H9 (cell line): ENCODE data around the gene SCN5A. TPM values are rescaled to one million over a fixed set of nuclear protein-coding genes. Genes with fewer than 3 reads are reported as not detected.

Source experiments
- DNase-seq: peaks from one replicate; pipeline ENCODE4 v3.0.0-alpha.2; 2017
- H2AFZ ChIP-seq: one replicate; pipeline ENCODE4 v1.6.1; 2013; ENCODE audit warnings: mild to moderate bottlenecking, low read length, control low read depth, moderate library complexity
- H2AK5ac ChIP-seq: 2 replicates; pipeline ENCODE4 v1.6.1; 2013; ENCODE audit warnings: low read length, control low read depth, mixed read lengths; ENCODE audit not compliant: insufficient read length
- H2BK120ac ChIP-seq: one replicate; pipeline ENCODE4 v1.6.1; 2013; ENCODE audit warnings: low read depth, mild to moderate bottlenecking, low read length, control low read depth, inconsistent platforms; ENCODE audit not compliant: poor library complexity, severe bottlenecking
- H2BK12ac ChIP-seq: 2 replicates; pipeline ENCODE4 v1.6.1; 2013; ENCODE audit warnings: low read length, control low read depth, mixed read lengths, low read depth; ENCODE audit not compliant: insufficient read length
- H2BK15ac ChIP-seq: 2 replicates; pipeline ENCODE4 v1.6.1; 2013; ENCODE audit warnings: low read depth, low read length, control low read depth
- H2BK20ac ChIP-seq: one replicate; pipeline ENCODE4 v1.6.1; 2013; ENCODE audit warnings: low read depth, mild to moderate bottlenecking, low read length, control low read depth, inconsistent platforms; ENCODE audit not compliant: poor library complexity, severe bottlenecking
- H2BK5ac ChIP-seq: 2 replicates; pipeline ENCODE4 v1.6.1; 2013; ENCODE audit warnings: low read length, control low read depth, mixed read lengths; ENCODE audit not compliant: insufficient read length
- H3K14ac ChIP-seq: 2 replicates; pipeline ENCODE4 v1.6.1; 2013; ENCODE audit warnings: low read length, control low read depth; ENCODE audit not compliant: insufficient read depth
- H3K18ac ChIP-seq: 2 replicates; pipeline ENCODE4 v1.6.1; 2013; ENCODE audit warnings: low read depth, mild to moderate bottlenecking, mixed read lengths, low read length, control low read depth; ENCODE audit not compliant: insufficient read length
- H3K23ac ChIP-seq: 2 replicates; pipeline ENCODE4 v1.6.1; 2013; ENCODE audit warnings: low read length, control low read depth, mixed read lengths, low read depth; ENCODE audit not compliant: insufficient read length
- H3K23me2 ChIP-seq: 2 replicates; pipeline ENCODE4 v1.6.1; 2013; ENCODE audit warnings: low read depth, mild to moderate bottlenecking, mixed read lengths, low read length, control low read depth; ENCODE audit not compliant: insufficient read length, poor library complexity, severe bottlenecking
- H3K27ac ChIP-seq: 2 replicates; pipeline ENCODE4 v1.5.1; 2013; ENCODE audit warnings: low read length, control low read depth, mixed read lengths, low read depth; ENCODE audit not compliant: insufficient read length
- H3K27me3 ChIP-seq: 2 replicates; pipeline ENCODE4 v1.6.1; 2013; ENCODE audit warnings: low read length, control low read depth, inconsistent platforms; ENCODE audit not compliant: insufficient read depth
- H3K4ac ChIP-seq: 2 replicates; pipeline ENCODE4 v1.6.1; 2013; ENCODE audit warnings: low read depth, mild to moderate bottlenecking, control low read depth, inconsistent platforms, low read length, moderate library complexity
- H3K4me1 ChIP-seq: 2 replicates; pipeline ENCODE4 v1.6.1; 2013; ENCODE audit warnings: low read length, control low read depth, inconsistent platforms; ENCODE audit not compliant: insufficient read depth
- H3K4me2 ChIP-seq: 2 replicates; pipeline ENCODE4 v1.6.1; 2013; ENCODE audit warnings: low read length, control low read depth, mixed read lengths; ENCODE audit not compliant: insufficient read length, insufficient read depth
- H3K56ac ChIP-seq: 2 replicates; pipeline ENCODE4 v1.6.1; 2013; ENCODE audit warnings: low read depth, mild to moderate bottlenecking, mixed read lengths, low read length, control low read depth; ENCODE audit not compliant: insufficient read length
- H3K79me1 ChIP-seq: 2 replicates; pipeline ENCODE4 v1.6.1; 2013; ENCODE audit warnings: low read depth, mild to moderate bottlenecking, moderate library complexity, low read length, control low read depth, inconsistent platforms; ENCODE audit not compliant: insufficient read depth, poor library complexity, severe bottlenecking
- H3K79me2 ChIP-seq: 2 replicates; pipeline ENCODE4 v1.6.1; 2013; ENCODE audit warnings: low read length, control low read depth, inconsistent platforms; ENCODE audit not compliant: insufficient read depth
- H3K9ac ChIP-seq: 2 replicates; pipeline ENCODE4 v1.6.1; 2013; ENCODE audit warnings: low read length, control low read depth, mixed read lengths; ENCODE audit not compliant: insufficient read length; ENCODE audit errors: extremely low read depth
- H3K9me3 ChIP-seq: one replicate; pipeline ENCODE4 v1.6.1; 2013; ENCODE audit warnings: low read depth, low read length, inconsistent platforms; ENCODE audit not compliant: control insufficient read depth
- H3T11ph ChIP-seq: one replicate; pipeline ENCODE4 v1.6.1; 2013; ENCODE audit warnings: mild to moderate bottlenecking, low read length, control low read depth, inconsistent platforms
- H4K20me1 ChIP-seq: one replicate; pipeline ENCODE4 v1.6.1; 2013; ENCODE audit not compliant: control insufficient read depth, insufficient read length, insufficient read depth
- H4K5ac ChIP-seq: 2 replicates; pipeline ENCODE4 v1.6.1; 2013; ENCODE audit warnings: low read depth, mild to moderate bottlenecking, mixed read lengths, low read length, control low read depth; ENCODE audit not compliant: insufficient read length
- H4K8ac ChIP-seq: replicated peaks from 2 replicates; pipeline ENCODE4 v1.6.1; 2013; ENCODE audit warnings: low read length, control low read depth, mixed read lengths, low read depth; ENCODE audit not compliant: insufficient read length
- H4K91ac ChIP-seq: 2 replicates; pipeline ENCODE4 v1.6.1; 2013; ENCODE audit warnings: low read depth, mild to moderate bottlenecking, moderate library complexity, mixed read lengths, low read length, control low read depth; ENCODE audit not compliant: insufficient read length
- H3K27ac Mint-ChIP-seq, 3 experiments: 2 replicates in 2 of 3; 3 replicates in 1 of 3; pipeline ENCODE4 v1.8.0; 2020 to 2021; ENCODE audit warnings: mixed read lengths in 3 of 3, mild to moderate bottlenecking in 1 of 3, moderate library complexity in 1 of 3
- H3K27me3 Mint-ChIP-seq: 2 replicates; pipeline ENCODE4 v1.8.0; 2021; ENCODE audit warnings: low read depth, mild to moderate bottlenecking, moderate library complexity, mixed read lengths
- H3K36me3 Mint-ChIP-seq, 3 experiments: 2 replicates in 2 of 3; 3 replicates in 1 of 3; pipeline ENCODE4 v1.8.0; 2020 to 2021; ENCODE audit warnings: low read depth in 3 of 3, mixed read lengths in 3 of 3; ENCODE audit not compliant: insufficient read depth in 1 of 3
- H3K4me1 Mint-ChIP-seq, 2 experiments: 2 replicates each; pipeline ENCODE4 v1.8.0; 2020; ENCODE audit warnings: mixed read lengths in 2 of 2
- H3K4me3 Mint-ChIP-seq, 2 experiments: 2 replicates in 1 of 2; 3 replicates in 1 of 2; pipeline ENCODE4 v1.8.0; 2020 to 2021; ENCODE audit warnings: mild to moderate bottlenecking in 2 of 2, mixed read lengths in 2 of 2, moderate library complexity in 1 of 2
- H3K9me3 Mint-ChIP-seq, 2 experiments: 2 replicates in 1 of 2; 3 replicates in 1 of 2; pipeline ENCODE4 v1.8.0; 2020; ENCODE audit warnings: mild to moderate bottlenecking in 2 of 2, mixed read lengths in 2 of 2, moderate library complexity in 1 of 2
- WGBS: extraction: QIAGEN DNeasy Blood & Tissue Kit; methylation state at CpG from one replicate; pipeline ENCODE4 v1.1.7; 2013; ENCODE audit warnings: missing lambda C conversion rate, low lambda C conversion rate, mixed read lengths; ENCODE audit not compliant: insufficient read length; ENCODE audit errors: extremely low coverage; 5-methylcytosine and 5-hydroxymethylcytosine counted together
- total RNA-seq: library from RNA; stranded (reverse); gene quantifications from 2 replicates; pipeline ENCODE4 v1.2.1, GENCODE V29; 2021
- TF ChIP-seq, protein P1 (sequence below): fragments of 200-600 bp; sonication (generic); conservative IDR thresholded peaks from 3 replicates; pipeline ENCODE4 v1.8.0; 2021; ENCODE audit warnings: antibody characterized with exemption, mild to moderate bottlenecking

Gene SCN5A
- total RNA-seq, 1 experiment from 2014 or later, result 6.5 TPM

DNA sequence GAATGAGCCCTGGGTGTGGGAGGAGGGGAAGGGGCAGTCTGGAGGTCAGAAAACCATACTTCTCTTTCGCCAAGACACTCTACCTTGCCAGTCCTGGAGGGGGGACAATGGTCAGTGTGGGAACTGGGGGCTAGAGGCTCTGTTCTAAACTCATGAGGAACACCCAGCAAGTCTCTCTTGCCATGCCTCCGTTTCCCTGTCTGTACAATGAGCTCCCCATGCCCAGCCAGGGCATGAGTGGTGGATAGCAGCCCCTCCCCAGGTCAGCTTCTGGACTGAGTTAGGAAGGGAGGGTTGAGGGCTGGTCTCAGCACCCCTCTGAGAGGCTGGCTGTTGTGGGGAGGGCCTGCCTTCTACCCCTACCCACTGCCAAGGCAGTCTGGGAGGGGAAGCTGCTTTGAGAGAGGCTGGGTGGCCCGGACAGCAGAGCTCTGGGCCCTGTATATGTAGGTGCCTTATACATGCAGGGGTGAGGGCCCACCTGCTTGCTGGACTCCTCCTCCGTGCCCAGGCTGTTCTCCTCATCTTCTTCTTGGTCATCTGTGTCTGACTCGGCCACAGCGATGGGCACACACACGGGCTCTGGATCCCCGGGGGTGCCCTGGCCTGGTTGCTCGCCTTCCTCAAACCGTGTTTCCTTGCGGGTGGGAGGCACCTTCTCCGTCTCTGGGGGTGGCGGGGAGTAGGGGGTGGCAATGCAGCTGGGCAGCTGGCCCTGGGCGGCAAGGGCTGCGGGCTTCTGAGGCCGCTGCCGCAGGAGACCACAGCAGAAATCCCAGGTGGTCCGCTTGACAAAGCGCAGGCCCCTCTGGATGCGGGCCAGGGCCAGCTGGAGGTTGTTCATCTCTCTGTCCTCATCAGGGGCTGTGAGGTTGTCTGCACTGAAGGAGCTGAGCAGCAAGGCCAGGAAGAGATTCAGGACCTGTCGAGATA lies 68.8 kb downstream of the SCN5A start:
- Mint-ChIP-seq H3K36me3 (no peaks in the 10 kb centered on the region; a peak in 1 of 7 replicates), H3K4me3 (no peak overlapping the region), H3K4me1 (peaks cover 13 to 21% of the 10 kb centered on the region in 2 experiments), H3K27me3 (peaks cover 2% of the 10 kb centered on the region; the same call in 1 of the 2 replicates), H3K9me3 (no peaks in the 10 kb centered on the region), H3K27ac (no peak overlapping the region)
- WGBS, result no CpG with 5 or more reads among the region's 21 CpGs
- Histone ChIP-seq H3K27ac (no peak overlapping the region), H3K4me2 (no peak overlapping the region), H3K18ac (no peak overlapping the region), H2BK20ac (no peak overlapping the region), H3K9ac (no peak overlapping the region), H2AFZ (no peak overlapping the region), H3K4ac (no peak overlapping the region), H4K20me1 (no peaks in the 10 kb centered on the region), H3K79me1 (no peaks in the 10 kb centered on the region), H2BK12ac (no peak overlapping the region), H2BK120ac (no peak overlapping the region), H2BK5ac (no peak overlapping the region), H4K5ac (no peak overlapping the region), H2BK15ac (no peak overlapping the region), H3K79me2 (no peaks in the 10 kb centered on the region), H3K27me3 (no peaks in the 10 kb centered on the region), H4K91ac (no peak overlapping the region), H2AK5ac (no peak overlapping the region), H3K14ac (no peak overlapping the region), H3K56ac (no peak overlapping the region), H3K9me3 (no peaks in the 10 kb centered on the region), H3T11ph (no peak overlapping the region), H3K4me1 (no peaks in the 10 kb centered on the region; the same call in 1 of the 2 replicates), H4K8ac (no peak overlapping the region), H3K23ac (no peak overlapping the region), H3K23me2 (no peaks in the 10 kb centered on the region)
- peak; percentile 18 for DNase-seq
- TF ChIP-seq, protein P1, sequence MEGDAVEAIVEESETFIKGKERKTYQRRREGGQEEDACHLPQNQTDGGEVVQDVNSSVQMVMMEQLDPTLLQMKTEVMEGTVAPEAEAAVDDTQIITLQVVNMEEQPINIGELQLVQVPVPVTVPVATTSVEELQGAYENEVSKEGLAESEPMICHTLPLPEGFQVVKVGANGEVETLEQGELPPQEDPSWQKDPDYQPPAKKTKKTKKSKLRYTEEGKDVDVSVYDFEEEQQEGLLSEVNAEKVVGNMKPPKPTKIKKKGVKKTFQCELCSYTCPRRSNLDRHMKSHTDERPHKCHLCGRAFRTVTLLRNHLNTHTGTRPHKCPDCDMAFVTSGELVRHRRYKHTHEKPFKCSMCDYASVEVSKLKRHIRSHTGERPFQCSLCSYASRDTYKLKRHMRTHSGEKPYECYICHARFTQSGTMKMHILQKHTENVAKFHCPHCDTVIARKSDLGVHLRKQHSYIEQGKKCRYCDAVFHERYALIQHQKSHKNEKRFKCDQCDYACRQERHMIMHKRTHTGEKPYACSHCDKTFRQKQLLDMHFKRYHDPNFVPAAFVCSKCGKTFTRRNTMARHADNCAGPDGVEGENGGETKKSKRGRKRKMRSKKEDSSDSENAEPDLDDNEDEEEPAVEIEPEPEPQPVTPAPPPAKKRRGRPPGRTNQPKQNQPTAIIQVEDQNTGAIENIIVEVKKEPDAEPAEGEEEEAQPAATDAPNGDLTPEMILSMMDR, result no peak
